Subcutaneous adipose tissue (tissue), 4 donors: Measurements from ENCODE around the gene CBX6. TPM values are rescaled to one million over a fixed set of nuclear protein-coding genes. Genes with fewer than 3 reads are reported as not detected.

Source experiments
- CTCF ChIP-seq: fragments of 450-650 bp; IDR thresholded peaks from one replicate; pipeline ENCODE4 v1.5.1; 2016; ENCODE audit warnings: low read depth, mild to moderate bottlenecking, control low read depth, antibody characterized with exemption, moderate library complexity
- total RNA-seq, 4 donors: library from RNA; depleted of rRNA; stranded (reverse); fragments of >200 nt; gene quantifications; one replicate each; pipeline ENCODE4 v1.1.0, GENCODE V29; 2016

Gene CBX6
- total RNA-seq, 4 donors from 2014 or later = 9.3 to 28.8 (median 15.9) TPM

GRCh38 chr22:38844315-38845003 lies 27.6 kb downstream of the CBX6 start:
- no peak for TF ChIP-seq CTCF

GRCh38 chr22:38843657-38844314 lies 28.2 kb downstream of the CBX6 start, which contains the start of gene NPTXR:
NPTXR (minus strand) TSS chr22:38844028.
- TF ChIP-seq CTCF = no peak

- no peak for TF ChIP-seq CTCF
Measured at GRCh38 chr22:38843201-38843656, 28.8 kb downstream of the CBX6 start.

- no peak for TF ChIP-seq CTCF
Measured at GRCh38 chr22:38842512-38843200, 29.4 kb downstream of the CBX6 start.

GRCh38 chr22:38841635-38842034 lies 30.4 kb downstream of the CBX6 start:
- no peak for TF ChIP-seq CTCF

GRCh38 chr22:38841211-38841610 lies 30.8 kb downstream of the CBX6 start:
- no peak for TF ChIP-seq CTCF

- TF ChIP-seq CTCF = no peak
Measured at GRCh38 chr22:38840129-38840528, 31.9 kb downstream of the CBX6 start.
